ENCODE results near the gene PPP1R1B. TPM values are rescaled to one million over a fixed set of nuclear protein-coding genes. Genes with fewer than 3 reads are reported as not detected.

The PPP1R1B gene
- total and polyA plus RNA-seq, 9 of the 15 experiments (the other 6 are each of a cell fraction or from before 2014, with no cell fraction given) = 0.07 to 0.18 (median 0.10) TPM; not detected in 4

DNA sequence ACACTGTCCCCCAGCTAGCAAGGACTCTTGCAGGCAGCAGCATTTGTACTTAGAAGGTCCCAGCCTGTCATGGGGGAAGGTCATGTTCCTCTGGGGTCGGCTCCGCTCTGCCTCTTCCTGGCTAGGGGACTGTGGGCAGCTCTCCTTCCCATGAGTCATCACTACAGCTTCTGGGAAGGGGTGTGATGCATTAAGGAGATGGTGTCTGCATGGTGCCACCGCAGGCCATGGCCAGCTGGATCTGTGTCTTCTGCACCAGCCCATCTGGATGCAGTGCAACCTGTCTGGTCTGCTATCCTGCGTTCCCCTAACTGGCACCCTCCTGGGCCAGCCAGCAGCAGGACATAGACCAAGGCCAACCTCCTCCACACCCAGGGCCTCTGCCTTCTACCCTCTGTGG lies 16.5 kb downstream of the PPP1R1B start:
- no peak overlapping the region for H3K27ac ChIP-seq (ENCODE audit: extremely low read depth, low read depth, low read length)
- peaks cover 11% of the 10 kb centered on the region; the same call in 2 of the 3 replicates for H3K36me3 ChIP-seq (ENCODE audit: control insufficient read depth, insufficient read depth, low read length)
- H3K9me1 ChIP-seq (ENCODE audit: control insufficient read depth, insufficient read depth, low read length) = no peaks in the 10 kb centered on the region
- peaks cover 61 to 67% of the 10 kb centered on the region in 2 experiments for H3K4me1 ChIP-seq (replicated peaks in 1 of 2; ENCODE audit: control insufficient read depth in 2 of 2, insufficient read depth in 2 of 2, low read length in 2 of 2)
- FAIRE-seq (no peak), ATAC-seq (no peak), DNase-seq (ENCODE audit: extremely low read depth in 1 of 4, low spot score in 3 of 4) (no peak)
- no peak overlapping the region for H3K4me2 ChIP-seq (ENCODE audit: insufficient read depth, low read length)
- H3K9me3 ChIP-seq (replicated peaks; ENCODE audit: control insufficient read depth, insufficient read depth, low read depth, low read length) = no peaks in the 10 kb centered on the region
- ChIA-PET POLR2A (interaction anchor here (0.6 kb wide), 1 partner anchor 19 kb away, joined by 4 read pairs; no protein-coding TSS in a partner anchor), CTCF (ENCODE audit: low intra/inter-chr PET ratio) (no interaction called here)
- H4K20me1 ChIP-seq (replicated peaks; ENCODE audit: control insufficient read depth, insufficient read depth, low read length) = peaks cover 29% of the 10 kb centered on the region
- H3K27me3 ChIP-seq (ENCODE audit: control insufficient read depth in 2 of 2, insufficient read depth in 2 of 2, low read length in 2 of 2) = no peaks in the 10 kb centered on the region
- in situ Hi-C loops (cut with MboI) (no loop called here), intact Hi-C loops (cut with micrococcal nuclease) (no loop called here)
- TF ChIP-seq, protein P1, sequence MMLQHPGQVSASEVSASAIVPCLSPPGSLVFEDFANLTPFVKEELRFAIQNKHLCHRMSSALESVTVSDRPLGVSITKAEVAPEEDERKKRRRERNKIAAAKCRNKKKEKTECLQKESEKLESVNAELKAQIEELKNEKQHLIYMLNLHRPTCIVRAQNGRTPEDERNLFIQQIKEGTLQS (IDR thresholded peaks at IDR 0.05) = peak; percentile 62
- TF ChIP-seq, protein P1 (CRISPR knock-in tag; conservative IDR thresholded peaks at IDR 0.05) = no peak
- TF ChIP-seq JUND (IDR thresholded peaks at IDR 0.05; ENCODE audit: borderline replicate concordance, low read depth, low read length) (peak; percentile 55; the same call in 1 of the 2 replicates), JUND (tag; IDR thresholded peaks at IDR 0.05; ENCODE audit: borderline replicate concordance, low read depth, low read length) (0 out of 3 replicates have a peak, but pooled peaks have one; percentile 27), ZNF311 (CRISPR knock-in tag; IDR thresholded peaks at IDR 0.05) (no peak), FOSL1 (tag; conservative IDR thresholded peaks at IDR 0.05) (0 out of 2 replicates have a peak, but pooled peaks have one; percentile 31)
- WGBS (ENCODE audit: insufficient coverage, low coverage, missing lambda C conversion rate) = 63% methylated on average over 3 of the region's 4 CpGs
- H3K9ac ChIP-seq (ENCODE audit: insufficient read depth in 1 of 2, low read depth in 2 of 2, low read length in 2 of 2) = peak overlapping the region in 1 of 2 experiments; percentile 3; a peak in 1 of 4 replicates
- H2AFZ ChIP-seq (ENCODE audit: low read depth, low read length) = no peak overlapping the region
- no peak overlapping the region for H3K4me3 ChIP-seq
- H3K79me2 ChIP-seq (ENCODE audit: control insufficient read depth, insufficient read depth, low read length) = peaks cover 83% of the 10 kb centered on the region
- no TSS peak for BruUV-seq (replicated peaks)
